ENCODE results near the gene RBM17.

RBM17 gene

GRCh38 chr10:6082496-6083395 lies 6.1 kb upstream of the RBM17 start:
- H3K4me3 ChIP-seq (ENCODE audit: low read length), result no peak overlapping the region
- no peak for TF ChIP-seq ZNF274 (IDR thresholded peaks at IDR 0.05; ENCODE audit: low read depth, low read length)

GRCh38 chr10:6083523-6084475 lies 5.0 kb upstream of the RBM17 start:
- no peak for TF ChIP-seq ZNF274 (IDR thresholded peaks at IDR 0.05; ENCODE audit: low read depth, low read length)
- H3K4me3 ChIP-seq (ENCODE audit: low read length), result no peak overlapping the region

- H3K4me3 ChIP-seq (ENCODE audit: low read length), result no peak overlapping the region
- no peak for TF ChIP-seq ZNF274 (IDR thresholded peaks at IDR 0.05; ENCODE audit: low read depth, low read length)
Observed at GRCh38 chr10:6086375-6087233, 2.2 kb upstream of the RBM17 start.

- TF ChIP-seq ZNF274 (IDR thresholded peaks at IDR 0.05; ENCODE audit: low read depth, low read length), result no peak
- H3K4me3 ChIP-seq (ENCODE audit: low read length), result peak overlapping the region; percentile 93
Observed at GRCh38 chr10:6089334-6090219, 743 bp downstream of the RBM17 start.

- H3K4me3 ChIP-seq (ENCODE audit: low read length), result no peak overlapping the region
- TF ChIP-seq ZNF274 (IDR thresholded peaks at IDR 0.05; ENCODE audit: low read depth, low read length), result no peak
Observed at GRCh38 chr10:6091630-6092029, 2.8 kb downstream of the RBM17 start.

GRCh38 chr10:6092731-6093130 lies 3.9 kb downstream of the RBM17 start:
- no peak overlapping the region for H3K4me3 ChIP-seq (ENCODE audit: low read length)
- TF ChIP-seq ZNF274 (IDR thresholded peaks at IDR 0.05; ENCODE audit: low read depth, low read length), result no peak

GRCh38 chr10:6095810-6096570 lies 7.2 kb downstream of the RBM17 start:
- TF ChIP-seq ZNF274 (IDR thresholded peaks at IDR 0.05; ENCODE audit: low read depth, low read length), result no peak
- H3K4me3 ChIP-seq (ENCODE audit: low read length), result no peak overlapping the region

- no peak overlapping the region for H3K4me3 ChIP-seq (ENCODE audit: low read length)
- TF ChIP-seq ZNF274 (IDR thresholded peaks at IDR 0.05; ENCODE audit: low read depth, low read length), result no peak
Observed at GRCh38 chr10:6097063-6097462, 8.2 kb downstream of the RBM17 start.

GRCh38 chr10:6098156-6098555 lies 9.3 kb downstream of the RBM17 start:
- H3K4me3 ChIP-seq (ENCODE audit: low read length), result no peak overlapping the region
- no peak for TF ChIP-seq ZNF274 (IDR thresholded peaks at IDR 0.05; ENCODE audit: low read depth, low read length)

GRCh38 chr10:6100370-6100769 lies 11.5 kb downstream of the RBM17 start:
- H3K4me3 ChIP-seq (ENCODE audit: low read length), result no peak overlapping the region
- no peak for TF ChIP-seq ZNF274 (IDR thresholded peaks at IDR 0.05; ENCODE audit: low read depth, low read length)

- TF ChIP-seq ZNF274 (IDR thresholded peaks at IDR 0.05; ENCODE audit: low read depth, low read length), result no peak
- no peak overlapping the region for H3K4me3 ChIP-seq (ENCODE audit: low read length)
Observed at GRCh38 chr10:6101181-6101580, 12.3 kb downstream of the RBM17 start.

GRCh38 chr10:6102128-6102527 lies 13.3 kb downstream of the RBM17 start:
- TF ChIP-seq ZNF274 (IDR thresholded peaks at IDR 0.05; ENCODE audit: low read depth, low read length), result no peak
- no peak overlapping the region for H3K4me3 ChIP-seq (ENCODE audit: low read length)
